H9 (cell line): Measurements from ENCODE around the gene B4GALT6. TPM values are rescaled to one million over a fixed set of nuclear protein-coding genes. Genes with fewer than 3 reads are reported as not detected.

ENCODE experiments used
- DNase-seq: peaks from one replicate; pipeline ENCODE4 v3.0.0-alpha.2; 2017
- H2AFZ ChIP-seq: one replicate; pipeline ENCODE4 v1.6.1; 2013; ENCODE audit warnings: mild to moderate bottlenecking, low read length, control low read depth, moderate library complexity
- H2AK5ac ChIP-seq: 2 replicates; pipeline ENCODE4 v1.6.1; 2013; ENCODE audit warnings: low read length, control low read depth, mixed read lengths; ENCODE audit not compliant: insufficient read length
- H2BK120ac ChIP-seq: one replicate; pipeline ENCODE4 v1.6.1; 2013; ENCODE audit warnings: low read depth, mild to moderate bottlenecking, low read length, control low read depth, inconsistent platforms; ENCODE audit not compliant: poor library complexity, severe bottlenecking
- H2BK12ac ChIP-seq: 2 replicates; pipeline ENCODE4 v1.6.1; 2013; ENCODE audit warnings: low read length, control low read depth, mixed read lengths, low read depth; ENCODE audit not compliant: insufficient read length
- H2BK15ac ChIP-seq: 2 replicates; pipeline ENCODE4 v1.6.1; 2013; ENCODE audit warnings: low read depth, low read length, control low read depth
- H2BK20ac ChIP-seq: one replicate; pipeline ENCODE4 v1.6.1; 2013; ENCODE audit warnings: low read depth, mild to moderate bottlenecking, low read length, control low read depth, inconsistent platforms; ENCODE audit not compliant: poor library complexity, severe bottlenecking
- H2BK5ac ChIP-seq: 2 replicates; pipeline ENCODE4 v1.6.1; 2013; ENCODE audit warnings: low read length, control low read depth, mixed read lengths; ENCODE audit not compliant: insufficient read length
- H3K14ac ChIP-seq: 2 replicates; pipeline ENCODE4 v1.6.1; 2013; ENCODE audit warnings: low read length, control low read depth; ENCODE audit not compliant: insufficient read depth
- H3K18ac ChIP-seq: 2 replicates; pipeline ENCODE4 v1.6.1; 2013; ENCODE audit warnings: low read depth, mild to moderate bottlenecking, mixed read lengths, low read length, control low read depth; ENCODE audit not compliant: insufficient read length
- H3K23ac ChIP-seq: 2 replicates; pipeline ENCODE4 v1.6.1; 2013; ENCODE audit warnings: low read length, control low read depth, mixed read lengths, low read depth; ENCODE audit not compliant: insufficient read length
- H3K23me2 ChIP-seq: 2 replicates; pipeline ENCODE4 v1.6.1; 2013; ENCODE audit warnings: low read depth, mild to moderate bottlenecking, mixed read lengths, low read length, control low read depth; ENCODE audit not compliant: insufficient read length, poor library complexity, severe bottlenecking
- H3K27ac ChIP-seq: 2 replicates; pipeline ENCODE4 v1.5.1; 2013; ENCODE audit warnings: low read length, control low read depth, mixed read lengths, low read depth; ENCODE audit not compliant: insufficient read length
- H3K27me3 ChIP-seq: 2 replicates; pipeline ENCODE4 v1.6.1; 2013; ENCODE audit warnings: low read length, control low read depth, inconsistent platforms; ENCODE audit not compliant: insufficient read depth
- H3K4ac ChIP-seq: 2 replicates; pipeline ENCODE4 v1.6.1; 2013; ENCODE audit warnings: low read depth, mild to moderate bottlenecking, control low read depth, inconsistent platforms, low read length, moderate library complexity
- H3K4me1 ChIP-seq: 2 replicates; pipeline ENCODE4 v1.6.1; 2013; ENCODE audit warnings: low read length, control low read depth, inconsistent platforms; ENCODE audit not compliant: insufficient read depth
- H3K4me2 ChIP-seq: 2 replicates; pipeline ENCODE4 v1.6.1; 2013; ENCODE audit warnings: low read length, control low read depth, mixed read lengths; ENCODE audit not compliant: insufficient read length, insufficient read depth
- H3K56ac ChIP-seq: 2 replicates; pipeline ENCODE4 v1.6.1; 2013; ENCODE audit warnings: low read depth, mild to moderate bottlenecking, mixed read lengths, low read length, control low read depth; ENCODE audit not compliant: insufficient read length
- H3K79me1 ChIP-seq: 2 replicates; pipeline ENCODE4 v1.6.1; 2013; ENCODE audit warnings: low read depth, mild to moderate bottlenecking, moderate library complexity, low read length, control low read depth, inconsistent platforms; ENCODE audit not compliant: insufficient read depth, poor library complexity, severe bottlenecking
- H3K79me2 ChIP-seq: 2 replicates; pipeline ENCODE4 v1.6.1; 2013; ENCODE audit warnings: low read length, control low read depth, inconsistent platforms; ENCODE audit not compliant: insufficient read depth
- H3K9ac ChIP-seq: 2 replicates; pipeline ENCODE4 v1.6.1; 2013; ENCODE audit warnings: low read length, control low read depth, mixed read lengths; ENCODE audit not compliant: insufficient read length; ENCODE audit errors: extremely low read depth
- H3K9me3 ChIP-seq: one replicate; pipeline ENCODE4 v1.6.1; 2013; ENCODE audit warnings: low read depth, low read length, inconsistent platforms; ENCODE audit not compliant: control insufficient read depth
- H3T11ph ChIP-seq: one replicate; pipeline ENCODE4 v1.6.1; 2013; ENCODE audit warnings: mild to moderate bottlenecking, low read length, control low read depth, inconsistent platforms
- H4K20me1 ChIP-seq: one replicate; pipeline ENCODE4 v1.6.1; 2013; ENCODE audit not compliant: control insufficient read depth, insufficient read length, insufficient read depth
- H4K5ac ChIP-seq: 2 replicates; pipeline ENCODE4 v1.6.1; 2013; ENCODE audit warnings: low read depth, mild to moderate bottlenecking, mixed read lengths, low read length, control low read depth; ENCODE audit not compliant: insufficient read length
- H4K8ac ChIP-seq: replicated peaks from 2 replicates; pipeline ENCODE4 v1.6.1; 2013; ENCODE audit warnings: low read length, control low read depth, mixed read lengths, low read depth; ENCODE audit not compliant: insufficient read length
- H4K91ac ChIP-seq: 2 replicates; pipeline ENCODE4 v1.6.1; 2013; ENCODE audit warnings: low read depth, mild to moderate bottlenecking, moderate library complexity, mixed read lengths, low read length, control low read depth; ENCODE audit not compliant: insufficient read length
- H3K27ac Mint-ChIP-seq, 3 experiments: 2 replicates in 2 of 3; 3 replicates in 1 of 3; pipeline ENCODE4 v1.8.0; 2020 to 2021; ENCODE audit warnings: mixed read lengths in 3 of 3, mild to moderate bottlenecking in 1 of 3, moderate library complexity in 1 of 3
- H3K27me3 Mint-ChIP-seq: 2 replicates; pipeline ENCODE4 v1.8.0; 2021; ENCODE audit warnings: low read depth, mild to moderate bottlenecking, moderate library complexity, mixed read lengths
- H3K36me3 Mint-ChIP-seq, 3 experiments: 2 replicates in 2 of 3; 3 replicates in 1 of 3; pipeline ENCODE4 v1.8.0; 2020 to 2021; ENCODE audit warnings: low read depth in 3 of 3, mixed read lengths in 3 of 3; ENCODE audit not compliant: insufficient read depth in 1 of 3
- H3K4me1 Mint-ChIP-seq, 2 experiments: 2 replicates each; pipeline ENCODE4 v1.8.0; 2020; ENCODE audit warnings: mixed read lengths in 2 of 2
- H3K4me3 Mint-ChIP-seq, 2 experiments: 2 replicates in 1 of 2; 3 replicates in 1 of 2; pipeline ENCODE4 v1.8.0; 2020 to 2021; ENCODE audit warnings: mild to moderate bottlenecking in 2 of 2, mixed read lengths in 2 of 2, moderate library complexity in 1 of 2
- H3K9me3 Mint-ChIP-seq, 2 experiments: 2 replicates in 1 of 2; 3 replicates in 1 of 2; pipeline ENCODE4 v1.8.0; 2020; ENCODE audit warnings: mild to moderate bottlenecking in 2 of 2, mixed read lengths in 2 of 2, moderate library complexity in 1 of 2
- CTCF ChIP-seq: fragments of 200-600 bp; sonication (generic); conservative IDR thresholded peaks from 3 replicates; pipeline ENCODE4 v1.8.0; 2021; ENCODE audit warnings: antibody characterized with exemption, mild to moderate bottlenecking
- WGBS: extraction: QIAGEN DNeasy Blood & Tissue Kit; methylation state at CpG from one replicate; pipeline ENCODE4 v1.1.7; 2013; ENCODE audit warnings: missing lambda C conversion rate, low lambda C conversion rate, mixed read lengths; ENCODE audit not compliant: insufficient read length; ENCODE audit errors: extremely low coverage; 5-methylcytosine and 5-hydroxymethylcytosine counted together
- total RNA-seq: library from RNA; stranded (reverse); gene quantifications from 2 replicates; pipeline ENCODE4 v1.2.1, GENCODE V29; 2021

The B4GALT6 gene
- total RNA-seq, 1 experiment from 2014 or later = 34.1 TPM

GRCh38 chr18:31688606-31689005 is 4.2 kb upstream of the B4GALT6 start:
- H2BK120ac ChIP-seq = no peak overlapping the region
- H2BK12ac ChIP-seq = no peak overlapping the region
- no peak overlapping the region for H2BK5ac ChIP-seq
- no peak overlapping the region for H2AK5ac ChIP-seq
- Mint-ChIP-seq H3K4me1 (peaks cover 18 to 20% of the 10 kb centered on the region in 2 experiments), H3K36me3 (peaks cover 0 to 3% (median 0%) of the 10 kb centered on the region in 3 experiments; a peak in 1 of 7 replicates), H3K4me3 (no peak overlapping the region), H3K9me3 (no peaks in the 10 kb centered on the region; a peak in 1 of 5 replicates), H3K27ac (no peak overlapping the region), H3K27me3 (no peaks in the 10 kb centered on the region)
- no peak overlapping the region for H2BK20ac ChIP-seq
- peaks cover 10% of the 10 kb centered on the region for H3K23me2 ChIP-seq
- no peak overlapping the region for H3K27ac ChIP-seq
- H3K14ac ChIP-seq = no peak overlapping the region
- no peak overlapping the region for H3K18ac ChIP-seq
- no peak overlapping the region for H3K23ac ChIP-seq
- no peak overlapping the region for H4K5ac ChIP-seq
- H3K4me2 ChIP-seq = no peak overlapping the region
- no peak overlapping the region for H2BK15ac ChIP-seq
- no peaks in the 10 kb centered on the region for H3K9me3 ChIP-seq
- H3K4ac ChIP-seq = no peak overlapping the region
- H3K27me3 ChIP-seq = no peaks in the 10 kb centered on the region
- H4K20me1 ChIP-seq = no peaks in the 10 kb centered on the region
- H3K79me2 ChIP-seq = peaks cover 3% of the 10 kb centered on the region; the same call in 1 of the 2 replicates
- no peak overlapping the region for H3T11ph ChIP-seq
- H3K4me1 ChIP-seq = no peaks in the 10 kb centered on the region; the same call in 1 of the 2 replicates
- H2AFZ ChIP-seq = no peak overlapping the region
- no peak for TF ChIP-seq CTCF
- H3K56ac ChIP-seq = no peak overlapping the region
- no peak overlapping the region for H4K91ac ChIP-seq
- no CpG with 5 or more reads among the region's 2 CpGs for WGBS
- DNase-seq = no peak
- no peaks in the 10 kb centered on the region for H3K79me1 ChIP-seq
- H3K9ac ChIP-seq = no peak overlapping the region
- H4K8ac ChIP-seq = no peak overlapping the region
